ENCODE data around the gene LRRC49.

Gene LRRC49

GRCh38 chr15:71097890-71098289 is 205.3 kb downstream of the LRRC49 start:
- H3K27ac ChIP-seq (ENCODE audit: low read depth, low read length, poor library complexity, severe bottlenecking) = no peak overlapping the region
- no peaks in the 10 kb centered on the region for H3F3A ChIP-seq (ENCODE audit: insufficient read depth, low read length)
- H3K9me3 ChIP-seq (ENCODE audit: low read length) = no peaks in the 10 kb centered on the region
- H3K9me2 ChIP-seq (ENCODE audit: low read depth, low read length) = no peaks in the 10 kb centered on the region
- H3K4me3 ChIP-seq (ENCODE audit: low read depth, low read length, poor library complexity, severe bottlenecking) = no peak overlapping the region
- H4K20me1 ChIP-seq (ENCODE audit: insufficient read depth, low read length) = no peaks in the 10 kb centered on the region
- TF ChIP-seq EZH2 (IDR thresholded peaks at IDR 0.05; ENCODE audit: borderline replicate concordance, low read length) = no peak
- TF ChIP-seq, protein P1, sequence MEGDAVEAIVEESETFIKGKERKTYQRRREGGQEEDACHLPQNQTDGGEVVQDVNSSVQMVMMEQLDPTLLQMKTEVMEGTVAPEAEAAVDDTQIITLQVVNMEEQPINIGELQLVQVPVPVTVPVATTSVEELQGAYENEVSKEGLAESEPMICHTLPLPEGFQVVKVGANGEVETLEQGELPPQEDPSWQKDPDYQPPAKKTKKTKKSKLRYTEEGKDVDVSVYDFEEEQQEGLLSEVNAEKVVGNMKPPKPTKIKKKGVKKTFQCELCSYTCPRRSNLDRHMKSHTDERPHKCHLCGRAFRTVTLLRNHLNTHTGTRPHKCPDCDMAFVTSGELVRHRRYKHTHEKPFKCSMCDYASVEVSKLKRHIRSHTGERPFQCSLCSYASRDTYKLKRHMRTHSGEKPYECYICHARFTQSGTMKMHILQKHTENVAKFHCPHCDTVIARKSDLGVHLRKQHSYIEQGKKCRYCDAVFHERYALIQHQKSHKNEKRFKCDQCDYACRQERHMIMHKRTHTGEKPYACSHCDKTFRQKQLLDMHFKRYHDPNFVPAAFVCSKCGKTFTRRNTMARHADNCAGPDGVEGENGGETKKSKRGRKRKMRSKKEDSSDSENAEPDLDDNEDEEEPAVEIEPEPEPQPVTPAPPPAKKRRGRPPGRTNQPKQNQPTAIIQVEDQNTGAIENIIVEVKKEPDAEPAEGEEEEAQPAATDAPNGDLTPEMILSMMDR (IDR thresholded peaks at IDR 0.05; ENCODE audit: low read length) = no peak
- H3K27me3 ChIP-seq (ENCODE audit: insufficient read depth, low read length) = no peaks in the 10 kb centered on the region
- no peak overlapping the region for H2AFZ ChIP-seq (ENCODE audit: low read length)
- no peak overlapping the region for H3K4me2 ChIP-seq (ENCODE audit: low read length)
- no peaks in the 10 kb centered on the region for H3K79me2 ChIP-seq (ENCODE audit: insufficient read depth, low read length)
- H3K36me3 ChIP-seq (ENCODE audit: insufficient read depth, low read length) = no peaks in the 10 kb centered on the region
- no peak overlapping the region for H3K9ac ChIP-seq (ENCODE audit: low read length)
- H3K4me1 ChIP-seq (ENCODE audit: insufficient read depth, low read length, severe bottlenecking) = no peaks in the 10 kb centered on the region

- H3K4me1 ChIP-seq (ENCODE audit: insufficient read depth, low read length, severe bottlenecking) = no peaks in the 10 kb centered on the region
- no peaks in the 10 kb centered on the region for H3K36me3 ChIP-seq (ENCODE audit: insufficient read depth, low read length)
- TF ChIP-seq, protein P1 (IDR thresholded peaks at IDR 0.05; ENCODE audit: low read length) = no peak
- no peak for TF ChIP-seq EZH2 (IDR thresholded peaks at IDR 0.05; ENCODE audit: borderline replicate concordance, low read length)
- no peak overlapping the region for H3K27ac ChIP-seq (ENCODE audit: low read depth, low read length, poor library complexity, severe bottlenecking)
- H2AFZ ChIP-seq (ENCODE audit: low read length) = no peak overlapping the region
- H3K27me3 ChIP-seq (ENCODE audit: insufficient read depth, low read length) = no peaks in the 10 kb centered on the region
- H3K79me2 ChIP-seq (ENCODE audit: insufficient read depth, low read length) = no peaks in the 10 kb centered on the region
- no peaks in the 10 kb centered on the region for H3K9me3 ChIP-seq (ENCODE audit: low read length)
- no peaks in the 10 kb centered on the region for H3F3A ChIP-seq (ENCODE audit: insufficient read depth, low read length)
- no peak overlapping the region for H3K9ac ChIP-seq (ENCODE audit: low read length)
- no peak overlapping the region for H3K4me2 ChIP-seq (ENCODE audit: low read length)
- no peak overlapping the region for H3K4me3 ChIP-seq (ENCODE audit: low read depth, low read length, poor library complexity, severe bottlenecking)
- H3K9me2 ChIP-seq (ENCODE audit: low read depth, low read length) = no peaks in the 10 kb centered on the region
- H4K20me1 ChIP-seq (ENCODE audit: insufficient read depth, low read length) = no peaks in the 10 kb centered on the region
Measured at GRCh38 chr15:71098920-71099319, 206.3 kb downstream of the LRRC49 start.

Measured in OCI-LY1 (cell line).